Gastroesophageal sphincter (tissue), 4 donors: ENCODE measurements around the gene SUPT3H. TPM values are rescaled to one million over a fixed set of nuclear protein-coding genes. Genes with fewer than 3 reads are reported as not detected.

ENCODE experiments used
- ATAC-seq: fragments of 150-250 bp; one replicate; pipeline ENCODE4 v1.9.1; 2016; ENCODE audit warnings: mild to moderate bottlenecking, moderate library complexity
- H3K27ac ChIP-seq, 4 donors: fragments of 200-600 bp; sonication (generic) in 3 of 4; 1 replicate in 3 of 4; 2 replicates in 1 of 4; pipeline ENCODE4 v1.5.1; 2016 to 2019
- H3K27me3 ChIP-seq: fragments of 200-600 bp; sonication (generic); one replicate; pipeline ENCODE4 v1.5.1; 2019
- H3K36me3 ChIP-seq, 2 donors: fragments of 200-600 bp; sonication (generic); one replicate each; pipeline ENCODE4 v1.5.1; 2019; ENCODE audit warnings: control low read depth in 1 of 2
- H3K4me1 ChIP-seq, 3 donors: fragments of 200-600 bp; sonication (generic); 1 replicate in 2 of 3; 2 replicates in 1 of 3; pipeline ENCODE4 v1.5.1; 2016 to 2019; ENCODE audit warnings: control low read depth in 2 of 3
- H3K4me3 ChIP-seq, 2 donors: fragments of 200-600 bp; sonication (generic); one replicate each; pipeline ENCODE4 v1.5.1; 2019; ENCODE audit warnings: mild to moderate bottlenecking in 1 of 2, moderate library complexity in 1 of 2
- H3K9me3 ChIP-seq, 3 donors: fragments of 200-600 bp; sonication (generic); one replicate each; pipeline ENCODE4 v1.5.1; 2017 to 2019; ENCODE audit warnings: control low read depth in 2 of 3
- EP300 ChIP-seq: sonication (generic); formaldehyde crosslinking; IDR thresholded peaks from one replicate; pipeline ENCODE4 v1.6.1; 2017; ENCODE audit warnings: antibody characterized with exemption, mild to moderate bottlenecking
- POLR2A ChIP-seq, 2 donors: fragments of 450-650 bp; IDR thresholded peaks; one replicate each; pipeline ENCODE4 v1.6.1; 2017; ENCODE audit warnings: antibody characterized with exemption in 2 of 2, mild to moderate bottlenecking in 2 of 2, moderate library complexity in 1 of 2
- POLR2AphosphoS5 ChIP-seq: sonication (generic); formaldehyde crosslinking; IDR thresholded peaks from one replicate; pipeline ENCODE4 v1.6.1; 2017; ENCODE audit warnings: antibody characterized with exemption
- WGBS, 2 donors: methylation state at CpG; one replicate each; pipeline ENCODE4 v1.1.5; 2018; ENCODE audit warnings: low coverage in 1 of 2; 5-methylcytosine and 5-hydroxymethylcytosine counted together
- total RNA-seq, 4 donors: library from RNA; depleted of rRNA; stranded (reverse); fragments of >200 nt; gene quantifications; one replicate each; pipeline ENCODE4 v1.1.0, GENCODE V29; 2016
- TF ChIP-seq, protein P1 (sequence below), 4 experiments: fragments of 200-600 bp in 2 of 4; fragments of 450-650 bp in 2 of 4; sonication (generic) in 1 of 4; IDR thresholded peaks; one replicate each; pipeline ENCODE4 v1.5.1; 2017 to 2019; ENCODE audit warnings: antibody characterized with exemption in 4 of 4, mild to moderate bottlenecking in 2 of 4, moderate library complexity in 2 of 4

SUPT3H gene
- total RNA-seq, 4 donors from 2014 or later: 3.6 to 13.1 (median 7.6) TPM

DNA sequence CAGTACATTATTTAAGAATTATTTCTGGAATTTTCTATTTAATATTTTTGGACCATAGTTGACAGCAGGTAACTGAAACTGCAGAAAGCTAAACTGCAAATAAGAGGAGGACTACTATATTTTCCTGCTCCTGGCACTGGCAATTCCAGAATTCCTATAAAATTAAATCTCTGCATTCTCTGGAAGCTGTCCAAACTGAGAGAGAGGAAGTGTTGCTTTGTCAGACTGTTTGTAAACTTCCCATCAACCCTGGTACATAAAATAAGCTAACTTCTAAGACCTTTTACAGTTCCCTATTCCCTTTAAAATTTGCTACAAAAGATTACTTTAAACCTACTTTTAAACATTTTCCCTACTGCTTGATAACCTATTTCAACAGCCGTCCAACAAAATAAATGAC is 245.7 kb downstream of the SUPT3H start:
- TF ChIP-seq, protein P1, sequence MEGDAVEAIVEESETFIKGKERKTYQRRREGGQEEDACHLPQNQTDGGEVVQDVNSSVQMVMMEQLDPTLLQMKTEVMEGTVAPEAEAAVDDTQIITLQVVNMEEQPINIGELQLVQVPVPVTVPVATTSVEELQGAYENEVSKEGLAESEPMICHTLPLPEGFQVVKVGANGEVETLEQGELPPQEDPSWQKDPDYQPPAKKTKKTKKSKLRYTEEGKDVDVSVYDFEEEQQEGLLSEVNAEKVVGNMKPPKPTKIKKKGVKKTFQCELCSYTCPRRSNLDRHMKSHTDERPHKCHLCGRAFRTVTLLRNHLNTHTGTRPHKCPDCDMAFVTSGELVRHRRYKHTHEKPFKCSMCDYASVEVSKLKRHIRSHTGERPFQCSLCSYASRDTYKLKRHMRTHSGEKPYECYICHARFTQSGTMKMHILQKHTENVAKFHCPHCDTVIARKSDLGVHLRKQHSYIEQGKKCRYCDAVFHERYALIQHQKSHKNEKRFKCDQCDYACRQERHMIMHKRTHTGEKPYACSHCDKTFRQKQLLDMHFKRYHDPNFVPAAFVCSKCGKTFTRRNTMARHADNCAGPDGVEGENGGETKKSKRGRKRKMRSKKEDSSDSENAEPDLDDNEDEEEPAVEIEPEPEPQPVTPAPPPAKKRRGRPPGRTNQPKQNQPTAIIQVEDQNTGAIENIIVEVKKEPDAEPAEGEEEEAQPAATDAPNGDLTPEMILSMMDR (IDR thresholded peaks at IDR 0.05): no peak
- TF ChIP-seq POLR2A (IDR thresholded peaks at IDR 0.05) (no peak), EP300 (no peak), POLR2AphosphoS5 (no peak)
- Histone ChIP-seq H3K27ac (no peak overlapping the region), H3K4me3 (no peak overlapping the region), H3K9me3 (peaks cover 0 to 14% (median 0%) of the 10 kb centered on the region in 3 donors), H3K36me3 (no peaks in the 10 kb centered on the region), H3K27me3 (no peaks in the 10 kb centered on the region), H3K4me1 (peaks cover 0 to 6% (median 0%) of the 10 kb centered on the region in 3 donors)
- no peak for ATAC-seq
- WGBS, 2 donors: 65 to 70% methylated on average over 1 of the region's 1 CpG

DNA sequence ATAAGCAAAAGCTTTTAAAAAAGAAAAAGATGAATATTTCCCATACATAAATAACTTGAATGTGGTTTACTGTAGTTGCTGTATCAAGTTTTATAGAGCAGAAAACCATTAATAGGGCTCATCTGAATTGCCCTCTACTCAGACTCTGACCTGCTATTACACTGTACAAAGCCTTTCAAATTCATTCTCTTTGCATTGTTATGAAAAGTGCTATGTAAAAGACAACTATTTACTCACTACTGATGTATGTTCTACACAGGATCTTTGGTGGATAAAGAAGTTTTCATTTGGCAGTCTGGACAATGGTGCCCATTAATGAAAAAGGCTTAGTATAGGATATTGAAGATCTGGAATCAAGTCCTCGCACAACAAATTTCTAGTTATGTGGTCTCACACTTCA is 248.7 kb downstream of the SUPT3H start:
- H3K4me1 ChIP-seq: peaks cover 0 to 6% (median 0%) of the 10 kb centered on the region in 3 donors
- H3K27me3 ChIP-seq: no peaks in the 10 kb centered on the region
- no peak for TF ChIP-seq POLR2AphosphoS5
- TF ChIP-seq POLR2A (IDR thresholded peaks at IDR 0.05): no peak
- TF ChIP-seq, protein P1 (IDR thresholded peaks at IDR 0.05): no peak
- TF ChIP-seq EP300: no peak
- H3K4me3 ChIP-seq: no peak overlapping the region
- ATAC-seq: no peak
- WGBS, 2 donors: 100% methylated on average over 1 of the region's 1 CpG
- no peak overlapping the region for H3K27ac ChIP-seq
- H3K36me3 ChIP-seq: no peaks in the 10 kb centered on the region
- H3K9me3 ChIP-seq: no peaks in the 10 kb centered on the region

DNA sequence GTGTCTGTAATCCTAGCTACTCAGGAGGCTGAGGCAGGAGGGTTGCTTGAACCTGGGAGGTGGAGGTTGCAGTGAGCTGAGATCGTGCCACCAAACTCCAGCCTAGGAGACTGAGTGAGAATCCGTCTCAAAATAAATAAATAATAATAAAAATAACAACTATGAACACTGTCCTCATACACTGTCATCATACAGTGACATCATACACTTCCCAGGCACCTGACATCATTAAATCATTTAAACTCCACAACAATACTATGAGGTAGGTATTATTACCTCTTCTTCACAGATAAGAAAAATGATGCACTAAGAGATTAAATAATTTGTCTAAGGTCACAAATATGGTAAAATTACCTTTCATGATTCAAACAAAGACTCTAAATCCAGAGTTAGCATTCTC is 250.5 kb downstream of the SUPT3H start:
- Histone ChIP-seq H3K9me3 (no peaks in the 10 kb centered on the region), H3K4me3 (no peak overlapping the region), H3K4me1 (peaks cover 0 to 3% (median 0%) of the 10 kb centered on the region in 3 donors), H3K36me3 (no peaks in the 10 kb centered on the region), H3K27me3 (no peaks in the 10 kb centered on the region), H3K27ac (no peak overlapping the region)
- TF ChIP-seq POLR2A (IDR thresholded peaks at IDR 0.05) (no peak), POLR2AphosphoS5 (no peak), EP300 (no peak)
- TF ChIP-seq, protein P1 (IDR thresholded peaks at IDR 0.05): no peak
- no peak for ATAC-seq
- 100% methylated on average over 2 of the region's 2 CpGs; no CpG with 5 or more reads in 1 of the 2 donors for WGBS, 2 donors

DNA sequence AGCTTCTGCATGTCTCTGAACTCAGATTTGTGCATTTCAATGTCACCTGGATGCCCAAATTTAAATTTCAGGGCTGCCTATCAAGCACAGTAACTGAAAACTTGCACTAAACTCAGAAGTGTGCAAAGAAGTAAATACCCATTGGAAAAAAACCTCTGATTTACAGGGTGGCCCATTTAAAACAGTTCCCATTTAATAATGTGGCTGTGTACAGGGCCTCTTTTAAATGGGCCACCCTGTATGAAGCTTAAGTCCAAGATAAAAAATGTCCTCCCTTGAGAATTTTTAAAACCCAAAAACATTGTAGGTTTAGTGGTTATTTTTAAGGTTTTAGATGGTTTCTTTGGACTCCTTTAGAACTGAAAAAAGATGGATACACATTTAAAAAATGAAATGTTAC is 251.7 kb downstream of the SUPT3H start:
- no peak overlapping the region for H3K27ac ChIP-seq
- no peaks in the 10 kb centered on the region for H3K4me1 ChIP-seq
- ATAC-seq: no peak

DNA sequence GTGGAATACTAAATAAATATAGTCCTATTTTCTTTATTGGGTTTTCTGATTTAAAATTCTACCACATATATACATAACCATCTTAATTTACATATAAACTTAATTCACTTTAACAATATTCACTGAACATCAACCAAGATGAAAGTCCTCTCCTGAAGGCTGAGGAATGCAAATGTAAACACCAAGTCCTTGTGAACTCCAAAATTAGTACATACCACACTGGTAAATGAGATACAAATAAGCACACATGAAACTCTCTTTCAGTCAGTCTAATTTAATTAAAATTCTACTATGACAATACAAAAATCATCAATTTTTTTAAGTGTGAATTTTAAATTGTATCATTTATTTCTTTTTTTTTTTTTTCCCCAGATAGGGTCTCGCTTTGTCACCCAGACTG is 254.7 kb downstream of the SUPT3H start:
- TF ChIP-seq POLR2A (IDR thresholded peaks at IDR 0.05): no peak
- TF ChIP-seq POLR2AphosphoS5: no peak
- no peak for TF ChIP-seq EP300
- TF ChIP-seq, protein P1 (IDR thresholded peaks at IDR 0.05): no peak
- Histone ChIP-seq H3K36me3 (no peaks in the 10 kb centered on the region), H3K27me3 (no peaks in the 10 kb centered on the region), H3K27ac (no peak overlapping the region), H3K4me1 (no peaks in the 10 kb centered on the region), H3K9me3 (no peaks in the 10 kb centered on the region), H3K4me3 (no peak overlapping the region)
- no peak for ATAC-seq
- WGBS, 2 donors: 80 to 88% methylated on average over 1 of the region's 1 CpG

More for the DNA sequence above, 251.7 kb downstream of the SUPT3H start:
- Histone ChIP-seq H3K9me3 (no peaks in the 10 kb centered on the region), H3K36me3 (no peaks in the 10 kb centered on the region), H3K4me3 (no peak overlapping the region), H3K27me3 (no peaks in the 10 kb centered on the region)
- no peak for TF ChIP-seq POLR2A (IDR thresholded peaks at IDR 0.05)
